Measurements from ENCODE around the gene BRSK2.

Gene BRSK2

DNA sequence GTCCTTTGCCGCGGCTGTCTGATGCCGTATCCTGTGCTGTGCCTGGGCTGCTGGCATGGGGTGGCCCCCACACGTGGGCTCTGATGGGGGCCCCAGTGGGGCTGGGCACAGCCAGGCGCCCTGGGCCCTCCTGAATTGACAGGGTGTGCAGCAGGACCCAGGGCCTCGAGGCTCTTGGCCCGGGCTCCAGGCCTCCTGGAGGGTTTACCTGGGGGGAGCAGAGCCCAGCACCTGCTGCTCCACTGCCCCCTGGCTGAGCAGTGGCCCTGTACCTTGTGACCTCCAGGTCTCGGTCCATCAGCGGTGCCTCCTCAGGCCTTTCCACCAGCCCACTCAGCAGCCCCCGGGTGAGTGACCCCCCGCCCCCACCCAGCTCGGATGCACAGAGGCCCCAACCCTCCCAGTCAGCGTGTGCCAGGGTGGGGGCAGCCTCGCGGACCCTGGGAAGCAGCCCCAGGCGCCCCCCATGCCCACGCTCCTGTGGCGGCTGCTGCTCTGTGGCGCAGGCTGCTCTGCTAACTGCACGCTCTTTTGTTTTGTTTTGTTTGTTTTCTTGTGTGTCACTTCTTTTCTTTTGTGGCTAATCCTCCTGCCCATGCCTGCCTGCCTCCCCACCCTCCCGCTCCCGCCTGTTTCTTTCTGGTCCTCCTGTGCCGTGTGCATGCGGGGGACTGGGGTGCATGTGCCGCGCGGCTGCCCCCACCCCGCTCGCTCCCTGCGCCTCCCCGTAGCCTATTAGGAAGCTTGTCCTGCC is 59.9 kb downstream of the BRSK2 start:
- TF ChIP-seq CTCF (IDR thresholded peaks at IDR 0.05), result no peak
- H3K4me3 ChIP-seq (ENCODE audit: low read depth, low read length), result no peak overlapping the region
- H3K79me2 ChIP-seq, result no peaks in the 10 kb centered on the region
- no peaks in the 10 kb centered on the region for H3K9me3 ChIP-seq (ENCODE audit: control insufficient read depth, low read length)
- no peak overlapping the region for H3K4me2 ChIP-seq (ENCODE audit: low read length)
- no peak overlapping the region for H3K27ac ChIP-seq
- H3K4me1 ChIP-seq, result no peaks in the 10 kb centered on the region
- H3K36me3 ChIP-seq (ENCODE audit: control insufficient read depth, insufficient read depth, low read length), result no peaks in the 10 kb centered on the region
- no peaks in the 10 kb centered on the region for H3K27me3 ChIP-seq (ENCODE audit: control insufficient read depth, insufficient read depth, low read length)
- no peak overlapping the region for H2AFZ ChIP-seq
- no peak overlapping the region for H3K9ac ChIP-seq

GRCh38 chr11:1450344-1450875 is 60.7 kb downstream of the BRSK2 start:
- Histone ChIP-seq H3K4me2 (ENCODE audit: low read length) (no peak overlapping the region), H3K27me3 (ENCODE audit: control insufficient read depth, insufficient read depth, low read length) (no peaks in the 10 kb centered on the region), H3K9ac (no peak overlapping the region), H3K4me3 (ENCODE audit: low read depth, low read length) (no peak overlapping the region), H3K4me1 (no peaks in the 10 kb centered on the region), H3K79me2 (no peaks in the 10 kb centered on the region), H3K27ac (no peak overlapping the region), H2AFZ (no peak overlapping the region), H3K36me3 (ENCODE audit: control insufficient read depth, insufficient read depth, low read length) (no peaks in the 10 kb centered on the region), H3K9me3 (ENCODE audit: control insufficient read depth, low read length) (no peaks in the 10 kb centered on the region)
- TF ChIP-seq CTCF (IDR thresholded peaks at IDR 0.05), result no peak

- H3K9me3 ChIP-seq (ENCODE audit: control insufficient read depth, low read length), result no peaks in the 10 kb centered on the region
- H2AFZ ChIP-seq, result no peak overlapping the region
- no peak for TF ChIP-seq CTCF (IDR thresholded peaks at IDR 0.05)
- H3K4me2 ChIP-seq (ENCODE audit: low read length), result no peak overlapping the region
- H3K27ac ChIP-seq, result no peak overlapping the region
- no peaks in the 10 kb centered on the region for H3K36me3 ChIP-seq (ENCODE audit: control insufficient read depth, insufficient read depth, low read length)
- H3K79me2 ChIP-seq, result no peaks in the 10 kb centered on the region
- no peaks in the 10 kb centered on the region for H3K4me1 ChIP-seq
- no peak overlapping the region for H3K9ac ChIP-seq
- no peaks in the 10 kb centered on the region for H3K27me3 ChIP-seq (ENCODE audit: control insufficient read depth, insufficient read depth, low read length)
- H3K4me3 ChIP-seq (ENCODE audit: low read depth, low read length), result no peak overlapping the region
Observed at GRCh38 chr11:1450949-1451710, 61.4 kb downstream of the BRSK2 start.

- H3K4me3 ChIP-seq (ENCODE audit: low read depth, low read length), result no peak overlapping the region
- no peak overlapping the region for H3K27ac ChIP-seq
- no peak overlapping the region for H2AFZ ChIP-seq
- H3K4me2 ChIP-seq (ENCODE audit: low read length), result no peak overlapping the region
- no peak for TF ChIP-seq CTCF (IDR thresholded peaks at IDR 0.05)
- no peaks in the 10 kb centered on the region for H3K27me3 ChIP-seq (ENCODE audit: control insufficient read depth, insufficient read depth, low read length)
- no peaks in the 10 kb centered on the region for H3K4me1 ChIP-seq
- H3K9me3 ChIP-seq (ENCODE audit: control insufficient read depth, low read length), result no peaks in the 10 kb centered on the region
- no peaks in the 10 kb centered on the region for H3K79me2 ChIP-seq
- no peaks in the 10 kb centered on the region for H3K36me3 ChIP-seq (ENCODE audit: control insufficient read depth, insufficient read depth, low read length)
- no peak overlapping the region for H3K9ac ChIP-seq
Observed at GRCh38 chr11:1451781-1452470, 62.2 kb downstream of the BRSK2 start.
